PC-9 (cell line): ENCODE results near the gene MYO16.

Experiments
- EZH2 ChIP-seq: fragments of 200-600 bp; sonication (generic); IDR thresholded peaks from 2 replicates; pipeline ENCODE4 v1.8.0; 2017; ENCODE audit warnings: antibody characterized with exemption, low read depth
- TF ChIP-seq, protein P1 (sequence below): fragments of 200-600 bp; sonication (generic); conservative IDR thresholded peaks from 2 replicates; pipeline ENCODE4 v1.6.1; 2017; ENCODE audit warnings: mixed run types, antibody characterized with exemption, mild to moderate bottlenecking, moderate library complexity

DNA sequence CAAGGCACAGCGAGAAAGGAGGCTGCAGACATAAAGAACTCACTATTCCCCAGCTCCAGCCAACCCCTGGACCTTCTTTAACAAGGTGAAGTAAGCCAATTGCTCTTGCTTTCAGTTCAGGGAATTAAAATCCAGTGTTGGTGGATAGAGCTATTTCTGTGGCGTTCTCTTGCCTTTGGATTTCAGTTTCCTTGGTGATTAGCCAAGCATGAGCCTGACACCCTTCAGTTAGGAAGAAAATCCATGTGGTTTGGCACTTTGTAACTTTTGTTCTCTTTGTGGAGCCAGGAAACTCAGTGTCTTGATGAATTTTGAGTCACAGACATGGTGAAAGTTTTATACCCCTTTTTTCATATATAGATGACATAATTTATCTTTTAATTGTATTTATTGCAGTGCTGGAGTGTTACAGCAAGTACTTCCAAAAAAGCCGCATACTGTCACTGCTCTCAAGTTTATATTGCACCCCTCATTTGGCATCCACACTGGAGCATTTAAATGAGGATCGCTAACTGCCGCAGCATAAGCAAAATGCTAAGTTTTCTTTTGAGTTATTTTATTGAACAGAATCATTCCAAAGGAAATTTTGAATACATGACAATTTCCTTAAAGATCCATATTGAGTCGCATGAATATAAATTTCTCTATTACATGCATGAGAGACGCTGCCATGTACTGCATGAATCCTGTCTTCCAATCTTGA is 406.8 kb downstream of the MYO16 start:
- TF ChIP-seq, protein P1, sequence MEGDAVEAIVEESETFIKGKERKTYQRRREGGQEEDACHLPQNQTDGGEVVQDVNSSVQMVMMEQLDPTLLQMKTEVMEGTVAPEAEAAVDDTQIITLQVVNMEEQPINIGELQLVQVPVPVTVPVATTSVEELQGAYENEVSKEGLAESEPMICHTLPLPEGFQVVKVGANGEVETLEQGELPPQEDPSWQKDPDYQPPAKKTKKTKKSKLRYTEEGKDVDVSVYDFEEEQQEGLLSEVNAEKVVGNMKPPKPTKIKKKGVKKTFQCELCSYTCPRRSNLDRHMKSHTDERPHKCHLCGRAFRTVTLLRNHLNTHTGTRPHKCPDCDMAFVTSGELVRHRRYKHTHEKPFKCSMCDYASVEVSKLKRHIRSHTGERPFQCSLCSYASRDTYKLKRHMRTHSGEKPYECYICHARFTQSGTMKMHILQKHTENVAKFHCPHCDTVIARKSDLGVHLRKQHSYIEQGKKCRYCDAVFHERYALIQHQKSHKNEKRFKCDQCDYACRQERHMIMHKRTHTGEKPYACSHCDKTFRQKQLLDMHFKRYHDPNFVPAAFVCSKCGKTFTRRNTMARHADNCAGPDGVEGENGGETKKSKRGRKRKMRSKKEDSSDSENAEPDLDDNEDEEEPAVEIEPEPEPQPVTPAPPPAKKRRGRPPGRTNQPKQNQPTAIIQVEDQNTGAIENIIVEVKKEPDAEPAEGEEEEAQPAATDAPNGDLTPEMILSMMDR, result no peak
- TF ChIP-seq EZH2, result no peak
